IPS DF 4.7 (cell line): Measurements from ENCODE around the gene LIG4.
"Not testable (repeated sequence)": the region's sequence is repeated elsewhere in the genome, so short reads cannot be mapped to it uniquely, and the experiment has no call there.

Experiments
- DNase-seq: peaks from one replicate; pipeline ENCODE4 v3.0.0-alpha.2; 2013; ENCODE audit warnings: low spot score; ENCODE audit errors: extremely low read depth

LIG4 gene

DNA sequence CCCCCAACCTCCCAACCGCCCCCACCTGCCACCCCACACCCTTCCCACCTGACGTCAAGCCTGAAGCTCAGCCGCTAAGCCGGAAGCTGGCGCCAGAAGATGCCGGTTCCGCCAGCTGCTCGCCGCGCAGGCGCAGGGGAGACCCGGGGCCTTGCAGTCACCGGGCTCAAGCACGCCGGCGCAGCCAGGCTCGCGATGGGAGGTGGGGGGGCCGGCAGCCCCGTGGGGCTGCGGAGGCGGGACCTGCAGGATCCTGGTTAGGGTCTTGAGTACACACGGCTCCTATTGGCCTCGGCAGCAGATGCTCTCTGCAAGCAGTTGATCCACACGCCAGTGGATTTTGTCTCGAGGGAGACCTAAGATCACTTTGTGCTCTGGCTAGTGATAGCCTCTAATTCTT is at the start of gene LIG4:
Gene LIG4, minus strand, starts transcription at position 101 of the 400 bp plus-strand sequence. CDS start 4,268 bp downstream, outside the sequence.
- peak; percentile 64 for DNase-seq

DNA sequence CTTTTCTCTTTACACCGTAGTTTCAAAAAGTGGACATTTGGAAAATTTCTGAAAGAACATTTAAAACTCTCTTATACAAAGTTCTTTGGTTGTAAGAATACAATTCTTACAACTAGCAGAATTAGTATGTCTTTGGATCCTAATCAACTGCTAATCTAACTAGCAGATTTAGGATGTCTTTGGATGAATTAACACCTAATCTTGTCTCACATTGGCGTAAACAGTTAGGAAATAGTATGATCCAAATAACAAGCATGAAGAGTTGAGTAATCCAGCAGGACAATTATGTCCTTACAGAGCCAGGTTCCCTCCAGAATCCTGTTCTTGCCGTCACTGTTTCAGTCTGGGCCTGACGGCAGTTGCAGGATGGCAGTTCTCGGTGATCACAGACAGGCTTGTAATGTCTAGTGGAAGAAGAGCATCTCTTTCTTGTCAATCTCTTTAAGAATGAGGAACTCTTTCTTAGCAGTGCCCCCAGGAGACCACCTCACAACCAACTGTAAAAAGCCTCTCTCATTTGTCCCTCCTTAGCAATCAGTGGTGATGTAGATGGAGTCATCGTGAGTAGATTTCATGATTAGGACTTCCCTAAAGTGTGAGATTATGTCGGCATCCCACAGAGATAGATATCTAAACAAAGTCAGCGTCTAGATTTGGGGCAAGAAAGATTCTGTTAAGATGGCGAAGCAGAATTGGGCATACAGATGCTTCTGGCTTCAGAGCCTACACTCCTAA is 48.5 kb upstream of the LIG4 start:
- DNase-seq: no peak

DNA sequence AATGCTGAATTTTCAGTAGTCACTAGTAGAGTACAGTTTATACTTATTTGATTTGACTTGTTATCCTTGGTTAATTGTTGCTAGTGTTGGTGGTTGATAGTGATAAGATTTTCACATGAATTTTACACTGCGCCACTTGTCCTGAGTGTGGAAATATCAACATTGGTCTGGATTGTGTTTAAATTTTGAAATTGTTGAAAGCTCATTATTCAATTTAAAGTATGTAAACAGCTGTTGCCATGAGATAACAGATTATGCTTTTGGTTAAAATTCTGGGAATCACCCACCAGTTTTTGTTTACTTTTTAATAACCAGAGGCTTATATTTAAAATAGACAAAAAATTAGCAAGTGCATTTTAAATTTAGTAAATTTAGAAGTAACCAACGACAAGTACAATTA is 41.9 kb upstream of the LIG4 start:
- DNase-seq: no peak

DNA sequence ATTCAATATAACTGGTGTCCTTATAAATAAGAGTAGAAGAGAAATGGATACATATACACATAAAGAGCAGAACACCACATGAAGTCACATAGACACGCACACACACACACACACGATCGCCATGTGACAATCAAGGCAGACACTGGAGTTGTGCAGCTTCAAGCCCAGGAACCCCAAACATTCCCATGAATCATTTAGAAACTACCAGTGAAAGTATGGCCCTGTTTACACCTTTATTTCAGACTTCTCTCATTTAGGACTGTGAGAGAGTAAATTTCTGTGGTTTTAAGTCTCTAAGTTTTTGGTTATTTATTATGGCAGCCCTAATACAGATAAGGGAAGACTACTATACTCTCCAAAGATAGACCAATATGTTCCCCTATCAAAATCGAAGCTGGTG is 33.8 kb upstream of the LIG4 start:
- DNase-seq: no peak

DNA sequence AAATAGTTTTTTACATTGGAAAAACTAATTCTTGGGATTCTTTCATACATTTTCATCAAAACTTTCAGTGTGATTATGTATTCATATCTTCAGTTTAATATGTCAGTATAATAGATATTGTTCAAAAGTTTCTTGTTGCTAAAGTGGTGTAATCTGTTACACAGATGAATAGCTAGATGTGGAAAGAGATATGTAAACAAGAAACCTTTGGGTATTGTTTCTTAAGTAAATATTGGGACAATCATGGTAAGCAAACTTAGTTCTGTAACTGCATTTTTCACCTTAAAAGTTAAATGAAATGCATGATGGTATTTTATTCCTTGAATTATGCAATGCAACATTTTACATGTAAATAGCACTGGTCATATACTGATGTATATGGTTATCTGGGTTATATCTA is 15.0 kb upstream of the LIG4 start:
- no peak for DNase-seq

DNA sequence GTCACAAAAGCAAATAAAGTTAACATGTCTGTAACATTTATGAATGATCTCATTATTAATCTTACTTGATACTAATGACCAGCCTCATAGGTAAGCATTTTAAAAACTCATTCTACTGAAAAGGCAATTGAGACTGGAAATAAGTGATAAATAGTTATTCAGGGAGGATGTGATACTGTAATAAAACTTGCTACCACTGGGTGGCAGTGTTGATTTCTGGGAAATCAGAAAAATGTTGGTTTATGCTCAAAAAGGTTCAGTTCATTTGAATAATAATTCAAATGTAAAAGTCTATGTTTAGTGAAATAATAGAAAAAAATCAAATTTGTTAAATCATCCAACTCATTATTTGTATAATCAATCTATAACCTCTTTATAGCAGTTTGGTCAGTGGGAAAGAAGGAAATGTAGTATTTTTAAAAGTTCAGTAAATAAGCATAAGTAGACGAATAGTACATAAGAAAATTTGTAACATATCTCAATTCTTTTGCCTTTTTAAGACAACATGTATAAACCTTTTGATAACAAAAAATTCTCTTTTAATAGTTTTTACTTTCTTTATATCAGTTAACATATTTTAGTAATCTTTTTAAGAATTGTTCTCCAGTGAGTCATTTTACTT is 12.4 kb upstream of the LIG4 start:
- DNase-seq: no peak

DNA sequence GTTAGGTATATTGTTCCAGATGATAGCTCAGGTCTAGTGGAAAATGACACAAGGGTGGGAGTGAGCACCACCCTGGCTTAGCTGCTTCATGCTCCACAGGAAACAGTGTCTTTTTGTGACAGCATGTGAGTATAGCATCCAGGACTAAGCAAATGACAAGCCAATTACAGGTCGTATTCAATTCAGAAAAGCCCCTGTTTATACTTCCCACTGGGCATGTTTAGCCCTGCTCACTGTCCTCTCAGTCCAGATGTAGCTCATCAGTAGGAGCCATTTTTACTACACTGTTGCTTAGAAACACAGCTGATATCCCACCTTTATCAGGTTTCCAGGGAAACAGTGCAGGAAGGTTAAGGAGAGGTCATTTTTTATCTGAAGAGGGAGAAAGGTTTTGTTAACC is 10.8 kb upstream of the LIG4 start:
- DNase-seq: no peak

DNA sequence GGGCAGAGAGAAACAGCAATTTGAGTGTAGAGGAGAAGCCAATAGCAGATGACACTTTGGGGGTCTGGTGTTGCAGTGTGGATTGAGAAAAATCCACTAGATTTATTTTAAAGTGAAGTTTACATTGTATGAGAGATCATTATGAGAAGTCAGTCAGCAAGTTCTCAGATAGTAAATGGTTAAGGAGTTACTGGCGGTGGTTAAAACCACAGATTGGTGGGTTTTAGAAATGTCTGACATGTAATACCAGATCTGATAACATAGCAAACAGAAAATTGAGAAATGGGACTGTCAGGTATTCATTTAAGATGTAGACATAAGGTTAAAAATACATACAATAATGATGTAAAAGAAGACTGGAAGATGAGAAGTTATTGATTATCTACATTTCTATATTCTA is 10.1 kb upstream of the LIG4 start:
- no peak for DNase-seq

DNA sequence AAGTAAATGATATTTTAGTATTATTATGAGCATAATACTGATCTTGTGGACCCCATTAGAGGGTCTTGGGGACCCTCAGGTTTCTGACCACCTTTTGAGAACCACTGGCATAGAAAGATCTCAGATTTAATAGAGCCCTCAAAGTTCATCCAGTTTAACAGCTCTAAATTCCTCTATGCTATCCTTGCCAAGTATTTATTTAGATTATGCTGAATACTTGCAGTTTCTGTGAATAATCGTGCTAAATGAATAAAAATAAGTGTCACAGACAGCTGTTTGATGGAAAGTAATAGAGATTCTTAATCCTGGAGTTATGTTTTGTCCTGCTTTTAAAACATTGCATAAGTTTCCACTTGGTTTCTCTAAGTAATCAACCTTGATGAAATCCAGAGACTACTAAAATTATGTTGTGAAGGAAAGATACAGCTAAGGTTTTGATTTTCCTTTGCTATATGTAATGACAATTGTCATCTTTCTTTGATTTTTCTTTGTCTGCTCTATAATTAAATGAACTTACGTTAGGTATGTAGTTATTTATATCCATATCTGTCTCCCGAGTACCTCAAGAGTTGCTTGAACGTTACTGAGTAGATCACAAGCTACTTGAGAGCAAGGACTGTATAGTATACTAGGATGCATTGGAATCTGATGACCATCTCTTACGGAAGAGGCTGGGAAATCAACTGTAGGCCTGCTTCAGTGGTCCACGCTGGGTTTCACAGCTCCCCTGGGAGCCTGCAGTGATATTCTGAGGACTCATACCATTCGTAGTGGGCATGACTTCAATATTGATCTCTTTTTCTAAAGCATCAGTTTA is 8.6 kb upstream of the LIG4 start:
- no peak for DNase-seq

DNA sequence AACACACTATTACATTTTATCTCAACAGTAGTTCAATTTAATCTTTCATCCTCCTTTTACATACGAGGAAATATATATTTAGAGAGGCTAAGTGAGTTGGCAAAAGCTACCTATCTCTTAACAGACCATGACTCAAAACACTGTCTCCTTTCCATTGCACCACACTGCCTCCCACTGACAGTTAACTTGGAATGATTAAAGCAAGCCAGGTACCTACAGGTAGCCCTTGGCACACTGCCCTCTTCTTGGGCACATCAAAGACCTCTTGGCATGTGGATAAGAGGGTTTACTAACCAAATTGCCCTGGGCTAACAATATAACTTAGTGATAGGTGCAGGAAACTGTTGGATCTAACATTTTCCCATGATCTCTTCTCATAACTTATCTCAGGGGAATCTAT is 4.7 kb upstream of the LIG4 start:
- no peak for DNase-seq

DNA sequence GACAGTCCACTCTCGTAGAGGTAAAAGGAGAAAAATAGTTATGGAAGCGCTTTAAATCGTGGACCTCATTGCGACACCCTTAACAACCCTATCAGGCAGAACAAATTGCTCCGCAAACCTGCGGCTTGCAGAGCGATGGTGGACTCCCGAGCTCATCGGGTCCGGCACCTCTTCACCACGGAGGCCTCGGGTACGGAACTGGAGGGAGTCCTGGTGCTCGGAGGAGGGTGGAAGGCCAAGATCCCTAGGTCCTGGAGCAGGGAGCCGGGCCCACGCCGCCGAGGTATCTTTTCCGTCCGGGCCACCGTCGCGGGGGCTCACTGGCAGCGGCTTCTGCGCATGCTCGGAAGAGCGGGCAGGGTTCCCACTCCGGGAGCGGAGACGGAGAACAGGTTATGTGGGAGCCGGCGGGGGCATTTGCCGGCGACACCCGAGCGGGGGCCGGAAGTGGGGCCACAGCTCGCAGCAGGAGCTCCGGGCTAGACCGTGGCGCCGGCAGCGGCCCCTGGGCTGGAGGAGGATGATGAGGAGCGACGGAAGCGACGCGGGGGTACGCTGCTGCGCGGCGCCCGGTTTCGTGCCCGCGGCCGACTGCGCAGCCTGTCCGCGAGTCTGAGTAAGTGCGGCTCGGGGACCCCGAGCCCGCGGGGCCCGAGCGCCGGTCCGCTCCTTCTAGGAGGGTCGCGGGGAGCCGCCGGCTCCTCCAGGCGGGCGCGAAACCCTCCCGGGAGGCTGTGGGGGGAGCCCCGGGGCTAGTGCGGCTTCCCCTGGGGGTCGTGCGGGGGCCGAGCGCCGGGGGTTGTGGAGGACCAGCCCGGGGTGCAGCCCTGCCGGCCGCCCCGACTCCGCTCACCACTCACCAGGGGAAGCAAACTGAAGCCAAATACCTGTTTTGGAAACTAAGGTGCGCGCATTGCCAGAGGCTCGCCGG is 3.0 kb upstream of the LIG4 start, which contains the start of gene ABHD13:
Gene ABHD13, plus strand, starts transcription at position 349 of the 931 bp plus-strand sequence. CDS start 10,827 bp downstream, outside the sequence.
- peak; percentile 38 for DNase-seq

DNA sequence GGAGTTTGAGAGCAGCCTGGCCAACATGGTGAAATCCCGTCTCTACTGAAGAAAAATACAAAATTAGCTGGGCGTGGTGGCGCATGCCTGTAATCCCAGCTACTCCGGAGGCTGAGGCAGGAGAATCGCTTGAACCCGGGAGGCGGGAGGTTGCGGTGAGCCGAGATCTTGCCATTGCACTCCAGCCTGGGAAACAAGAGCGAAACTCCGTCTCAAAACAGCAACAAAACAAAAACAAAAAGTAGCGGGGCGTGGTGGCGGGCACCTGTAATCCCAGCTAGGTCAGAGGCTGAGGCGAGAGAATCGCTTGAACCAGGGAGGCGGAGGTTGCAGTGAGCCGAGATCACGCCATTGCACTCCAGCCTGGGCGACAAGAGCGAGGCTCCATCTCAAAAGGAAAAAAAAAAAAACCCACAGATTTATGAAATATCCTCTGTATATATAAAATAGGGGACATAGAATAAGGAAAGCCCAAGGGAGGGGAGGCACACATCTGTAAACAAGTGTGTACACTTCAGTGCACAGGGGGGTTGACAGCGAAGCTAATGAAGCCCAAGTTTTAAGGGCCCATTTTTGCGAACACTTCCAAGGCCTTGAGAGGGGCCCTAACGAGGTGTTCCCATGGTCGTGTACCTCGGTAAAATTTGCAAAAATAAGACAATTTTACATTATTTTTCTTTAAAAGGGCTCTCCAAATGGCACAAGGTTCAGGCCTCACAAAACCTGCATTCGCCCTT is 2.1 kb upstream of the LIG4 start:
- DNase-seq: not testable (repeated sequence)

DNA sequence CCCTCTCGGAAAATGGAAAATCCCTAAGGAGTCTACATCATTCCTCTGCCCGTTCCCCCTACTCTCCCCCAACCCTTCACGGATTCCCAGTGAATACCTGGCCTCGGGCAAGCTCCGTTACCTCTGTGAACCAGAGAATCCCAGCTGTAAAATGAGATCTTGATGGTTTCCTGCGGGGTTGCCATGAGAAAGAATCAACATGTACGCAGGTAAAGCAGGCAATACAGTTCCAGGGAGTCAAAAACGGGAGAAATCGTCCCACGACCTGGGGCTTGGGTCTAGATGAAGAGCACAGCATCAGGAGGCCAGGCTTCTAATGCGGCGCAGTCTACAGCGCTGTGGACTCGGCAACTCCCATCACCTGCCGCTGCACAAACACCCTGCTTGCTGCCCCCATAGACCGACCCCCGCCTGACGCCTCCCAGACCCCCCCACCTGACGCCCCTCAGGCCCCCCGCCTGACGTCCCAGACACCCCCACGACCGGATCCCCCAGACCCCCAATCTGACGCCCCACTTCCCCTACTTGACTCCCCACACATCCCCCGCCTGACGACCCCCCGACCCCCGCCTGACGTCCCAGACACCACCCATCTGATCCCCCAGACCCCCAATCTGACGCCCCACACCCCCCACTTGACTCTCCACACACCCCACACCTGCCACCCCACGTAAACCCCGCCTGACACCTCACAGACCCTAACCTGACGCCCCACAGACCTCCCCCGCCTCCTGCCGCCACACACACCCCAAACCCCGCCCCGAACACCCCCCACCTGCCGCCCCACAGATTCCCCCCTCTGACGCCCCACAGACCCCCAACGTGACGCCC is 680 bp downstream of the LIG4 start:
- no peak for DNase-seq

DNA sequence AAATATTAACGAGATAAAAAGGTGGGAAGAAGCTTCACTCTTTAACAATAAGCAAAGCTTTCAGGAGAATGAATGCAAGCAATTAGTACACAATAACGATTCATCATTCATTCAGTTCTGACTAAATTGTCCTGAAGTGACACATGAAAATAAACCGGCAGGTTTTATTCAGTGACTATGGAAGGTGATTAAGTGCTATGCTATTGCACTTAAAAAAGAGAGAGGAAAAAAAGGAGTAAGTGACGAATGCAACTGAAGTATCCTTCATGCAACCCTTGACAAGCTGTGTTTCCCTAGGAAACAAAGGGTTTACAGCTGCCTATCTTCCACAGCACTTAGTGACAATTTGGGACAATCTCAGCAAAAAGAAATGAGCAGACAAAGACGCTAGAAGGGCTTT is 1.4 kb downstream of the LIG4 start:
- no peak for DNase-seq

DNA sequence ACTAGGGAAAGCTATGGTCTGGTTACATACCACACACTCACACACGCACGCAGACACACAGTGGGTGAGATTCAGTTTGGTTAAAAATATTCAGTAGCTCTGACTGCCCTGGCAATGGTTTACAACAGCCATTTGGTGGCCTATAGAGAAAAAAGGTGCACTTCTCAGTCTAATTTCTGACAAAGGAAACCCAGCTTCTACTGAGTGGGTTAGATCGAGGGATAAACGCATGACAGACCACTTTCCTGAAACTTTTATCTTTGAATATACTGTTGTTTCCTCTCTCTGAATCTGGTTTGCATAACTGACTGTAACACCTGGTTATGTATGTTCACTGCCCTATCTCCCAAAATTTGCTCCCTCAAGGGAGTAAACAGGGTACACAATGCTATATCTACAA is 2.5 kb downstream of the LIG4 start:
- no peak for DNase-seq

DNA sequence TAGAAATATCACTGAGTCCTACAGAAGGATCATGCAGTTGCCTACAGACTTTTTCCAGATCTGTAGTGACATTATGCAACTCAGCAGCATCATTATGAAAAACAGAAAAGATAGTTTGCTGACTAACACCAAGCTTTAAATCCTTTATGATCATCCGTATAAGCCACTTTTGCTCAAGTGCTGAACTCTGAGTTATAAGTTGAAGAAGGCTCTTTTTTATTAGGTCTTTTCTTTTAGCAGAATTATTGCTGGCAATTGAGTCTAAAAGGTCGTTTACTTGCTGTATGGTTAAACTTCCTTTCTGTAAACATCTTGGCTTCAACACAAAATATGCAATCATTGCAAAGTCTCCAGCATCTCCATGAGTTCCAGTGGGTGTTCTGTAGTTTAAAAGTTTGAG is 4.8 kb downstream of the LIG4 start:
- no peak for DNase-seq

DNA sequence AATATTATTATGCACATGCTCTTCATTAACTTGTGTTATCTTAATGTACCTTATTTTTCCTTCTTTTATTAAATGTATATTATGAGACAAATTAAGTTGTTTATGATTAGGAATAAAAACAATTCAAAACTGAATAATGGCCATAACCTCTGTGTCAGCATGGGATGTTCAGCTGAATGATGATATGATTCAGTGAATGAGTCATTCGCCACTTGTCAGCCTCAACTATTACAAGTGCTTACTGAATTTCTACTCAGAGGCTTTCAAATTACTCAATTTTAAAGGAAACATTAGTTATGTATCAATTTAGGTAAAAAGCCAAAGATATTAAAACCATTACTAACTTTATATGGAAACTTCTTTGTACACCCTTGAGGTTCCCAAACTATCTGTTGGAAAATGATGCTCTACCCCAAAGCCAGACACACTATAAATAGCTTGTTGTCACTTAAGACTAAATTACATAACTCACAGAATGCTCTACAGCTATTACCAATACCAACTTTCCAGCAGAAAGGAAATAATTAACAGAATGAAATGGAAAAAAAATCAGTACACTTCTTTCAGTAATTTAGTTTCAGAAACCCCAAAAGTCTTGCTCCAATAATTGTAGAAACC is 14.4 kb downstream of the LIG4 start:
- no peak for DNase-seq

DNA sequence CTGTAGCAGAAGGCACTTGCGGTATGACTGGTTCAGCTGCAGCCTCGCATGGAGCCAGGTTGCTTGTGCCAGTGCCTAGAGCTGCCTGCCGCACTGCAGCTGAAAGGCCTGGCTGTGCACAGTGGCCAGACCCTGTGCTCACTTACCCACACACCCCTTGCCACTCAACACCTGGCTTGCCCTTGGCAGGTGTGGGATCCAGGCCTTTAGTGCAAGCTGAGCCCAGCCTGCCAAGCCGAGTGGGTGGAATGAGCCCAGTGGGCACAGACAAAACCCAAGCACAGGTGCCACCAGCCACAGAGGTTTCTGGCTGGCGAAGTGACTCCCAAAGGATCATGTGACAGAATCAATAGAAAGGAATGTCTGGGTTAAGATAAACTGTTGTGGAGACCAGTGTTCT is 19.5 kb downstream of the LIG4 start:
- DNase-seq: no peak

DNA sequence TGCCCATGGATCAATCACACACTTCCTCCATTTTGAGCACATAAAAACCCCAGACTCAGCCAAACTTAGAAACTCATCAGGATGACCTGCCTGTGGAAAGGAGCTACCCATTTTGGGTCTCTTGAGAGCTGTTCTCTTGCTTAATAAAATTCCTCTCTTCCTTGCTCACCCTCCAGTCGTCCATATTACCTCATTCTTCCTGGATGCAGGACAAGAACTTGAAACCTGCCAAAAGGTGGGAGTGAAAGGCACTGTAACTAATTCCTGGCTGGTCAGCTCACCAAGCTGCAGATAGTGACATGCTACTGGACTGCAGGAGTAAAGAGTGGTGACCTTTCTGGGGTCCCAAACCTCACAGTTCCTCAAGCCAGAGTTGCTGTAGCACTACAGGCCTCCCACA is 20.2 kb downstream of the LIG4 start:
- DNase-seq: no peak
